SK-N-SH (cell line): Measurements from ENCODE around the gene NLGN1. TPM values are rescaled to one million over a fixed set of nuclear protein-coding genes. Genes with fewer than 3 reads are reported as not detected.

Experiments used
- CTCF ChIA-PET: fragments of 300-600, 350-600 bp; formaldehyde crosslinking; extraction: SDS; loops from one replicate; lab custom pipeline; 2021; lab: Yijun Ruan, JAX
- POLR2A ChIA-PET: fragments of 350-600 bp; sonication (Branson Sonifier 250); formaldehyde crosslinking; extraction: SDS; loops from one replicate; lab custom pipeline; 2020; ENCODE audit warnings: antibody characterized with exemption, inconsistent platforms; lab: Yijun Ruan, JAX
- DNase-seq: peaks from one replicate; pipeline ENCODE4 v3.0.0; 2012
- H2AFZ ChIP-seq: fragments of 200-600 bp; sonication (generic); 2 replicates; pipeline ENCODE4 v1.8.1; 2016; ENCODE audit warnings: antibody characterized with exemption, mild to moderate bottlenecking, low read depth
- H3F3A ChIP-seq: fragments of 200-600 bp; sonication (generic); replicated peaks from 2 replicates; pipeline ENCODE3; 2016; ENCODE audit warnings: antibody characterized with exemption, mild to moderate bottlenecking; ENCODE audit not compliant: insufficient read depth
- H3K27ac ChIP-seq, 2 experiments: fragments of 200-500 bp in 1 of 2; fragments of 200-600 bp in 1 of 2; sonication (Bioruptor generic) in 1 of 2; sonication (generic), shearing (Covaris generic) in 1 of 2; 2 replicates each; pipeline versions ENCODE4 v1.5.1 to v1.6.1; 2014 to 2016; ENCODE audit warnings: low read depth in 2 of 2, inconsistent platforms in 1 of 2, low read length in 1 of 2, mild to moderate bottlenecking in 1 of 2, mixed read lengths in 1 of 2
- H3K27me3 ChIP-seq: fragments of 200-600 bp; sonication (generic), shearing (Covaris generic); 2 replicates; pipeline ENCODE4 v1.6.1; 2016; ENCODE audit warnings: mixed run types; ENCODE audit not compliant: insufficient read depth
- H3K36me3 ChIP-seq, 2 experiments: fragments of 200-500 bp in 1 of 2; fragments of 200-600 bp in 1 of 2; sonication (Bioruptor generic) in 1 of 2; sonication (generic) in 1 of 2; replicated peaks in 1 of 2; 2 replicates each; pipeline versions ENCODE3 to v1.5.1; 2014 to 2016; ENCODE audit warnings: low read length in 1 of 2, mild to moderate bottlenecking in 1 of 2; ENCODE audit not compliant: insufficient read depth in 2 of 2, control insufficient read depth in 1 of 2
- H3K4me1 ChIP-seq, 2 experiments: fragments of 200-500 bp in 1 of 2; fragments of 200-600 bp in 1 of 2; sonication (Bioruptor generic) in 1 of 2; sonication (generic), shearing (Covaris generic) in 1 of 2; 2 replicates each; pipeline versions ENCODE4 v1.5.1 to v1.6.1; 2014 to 2016; ENCODE audit warnings: low read depth in 1 of 2, low read length in 1 of 2, mixed run types in 1 of 2; ENCODE audit not compliant: insufficient read depth in 2 of 2, control insufficient read depth in 1 of 2
- H3K4me2 ChIP-seq: fragments of 200-600 bp; sonication (generic), shearing (Covaris generic); 2 replicates; pipeline ENCODE4 v1.6.1; 2017; ENCODE audit warnings: mixed run types
- H3K4me3 ChIP-seq, 2 experiments: fragments of 200-500 bp in 1 of 2; fragments of 200-600 bp in 1 of 2; sonication (Bioruptor generic) in 1 of 2; sonication (generic), shearing (Covaris generic) in 1 of 2; 2 replicates each; pipeline versions ENCODE4 v1.5.1 to v1.8.1; 2014 to 2016; ENCODE audit warnings: low read depth in 2 of 2, inconsistent platforms in 1 of 2, low read length in 1 of 2, mild to moderate bottlenecking in 1 of 2, mixed read lengths in 1 of 2, moderate library complexity in 1 of 2
- H3K79me2 ChIP-seq: fragments of 200-600 bp; sonication (generic); 2 replicates; pipeline ENCODE4 v1.8.1; 2017; ENCODE audit warnings: mild to moderate bottlenecking; ENCODE audit not compliant: insufficient read depth
- H3K9ac ChIP-seq: fragments of 200-600 bp; sonication (generic); 2 replicates; pipeline ENCODE4 v1.6.1; 2017; ENCODE audit warnings: mixed run types
- H3K9me2 ChIP-seq: fragments of 200-600 bp; sonication (generic); 2 replicates; pipeline ENCODE4 v1.6.1; 2017; ENCODE audit warnings: mixed run types
- H3K9me3 ChIP-seq: fragments of 200-600 bp; sonication (generic); 2 replicates; pipeline ENCODE4 v1.6.1; 2017; ENCODE audit warnings: mixed run types, mild to moderate bottlenecking, moderate library complexity
- H4K20me1 ChIP-seq: fragments of 200-600 bp; sonication (generic); 2 replicates; pipeline ENCODE4 v1.6.1; 2017; ENCODE audit warnings: mild to moderate bottlenecking, mixed run types; ENCODE audit not compliant: insufficient read depth
- CHD2 ChIP-seq: fragments of 150-350 bp; IDR thresholded peaks from 2 replicates; pipeline ENCODE4 v1.6.1; 2018; ENCODE audit warnings: low read length; ENCODE audit not compliant: partially characterized antibody
- EP300 ChIP-seq, 2 experiments: IDR thresholded peaks; 2 replicates each; pipeline versions ENCODE4 v1.4.0 to v1.6.1; 2012; ENCODE audit warnings: borderline replicate concordance in 1 of 2, low read depth in 1 of 2, low read length in 1 of 2
- FOSL2 ChIP-seq: IDR thresholded peaks from 2 replicates; pipeline ENCODE4 v1.4.0; 2012; ENCODE audit warnings: low read depth, mild to moderate bottlenecking, moderate library complexity, borderline replicate concordance
- GABPA ChIP-seq: IDR thresholded peaks from 2 replicates; pipeline ENCODE4 v1.4.0; 2012; ENCODE audit warnings: low read depth, mild to moderate bottlenecking
- GATA2 ChIP-seq: sonication (generic); formaldehyde crosslinking; IDR thresholded peaks from 2 replicates; pipeline ENCODE4 v1.5.0; 2020; ENCODE audit warnings: mild to moderate bottlenecking, missing genetic modification reagents
- JUND ChIP-seq: IDR thresholded peaks from 2 replicates; pipeline ENCODE4 v1.4.0; 2012
- MEF2A ChIP-seq: IDR thresholded peaks from 2 replicates; pipeline ENCODE4 v1.4.0; 2012; ENCODE audit warnings: low read depth, borderline replicate concordance
- MXI1 ChIP-seq: IDR thresholded peaks from 2 replicates; pipeline ENCODE4 v1.6.1; 2012; ENCODE audit warnings: mild to moderate bottlenecking, low read depth, low read length, improper control_type of control experiment
- NFIC ChIP-seq: IDR thresholded peaks from 2 replicates; pipeline ENCODE4 v1.4.0; 2012; ENCODE audit warnings: borderline replicate concordance
- NRF1 ChIP-seq: IDR thresholded peaks from 2 replicates; pipeline ENCODE4 v1.6.1; 2012; ENCODE audit warnings: low read depth, mild to moderate bottlenecking, low read length
- RAD21 ChIP-seq: IDR thresholded peaks from 2 replicates; pipeline ENCODE4 v1.6.1; 2012; ENCODE audit warnings: mild to moderate bottlenecking, low read length
- SIN3A ChIP-seq: IDR thresholded peaks from 2 replicates; pipeline ENCODE4 v1.6.1; 2012; ENCODE audit warnings: low read depth, mild to moderate bottlenecking, low read length, moderate library complexity, borderline replicate concordance
- SMC3 ChIP-seq: IDR thresholded peaks from 2 replicates; pipeline ENCODE4 v1.6.1; 2012; ENCODE audit warnings: low read depth, low read length, improper control_type of control experiment
- TAF1 ChIP-seq: IDR thresholded peaks from 2 replicates; pipeline ENCODE4 v1.6.1; 2012; ENCODE audit warnings: low read depth, mild to moderate bottlenecking, low read length, moderate library complexity, borderline replicate concordance
- TCF12 ChIP-seq: IDR thresholded peaks from 2 replicates; pipeline ENCODE4 v1.4.0; 2012
- YY1 ChIP-seq: IDR thresholded peaks from 2 replicates; pipeline ENCODE4 v1.4.0; 2012; ENCODE audit warnings: low read depth, mild to moderate bottlenecking
- WGBS: methylation state at CpG from one replicate; pipeline ENCODE4 v1.1.6; 2017; ENCODE audit warnings: low lambda C conversion rate; 5-methylcytosine and 5-hydroxymethylcytosine counted together
- polyA plus RNA-seq, 3 experiments: library from polyadenylated mRNA; depleted of rRNA; stranded (reverse); fragments of >200 nt; gene quantifications; 2 replicates each; pipeline ENCODE4 v1.2.3, GENCODE V29; 2012
- TF ChIP-seq, protein P1 (sequence below): fragments of 150-350 bp; IDR thresholded peaks from 2 replicates; pipeline ENCODE4 v1.6.1; 2016; ENCODE audit warnings: mild to moderate bottlenecking, low read depth, low read length
- TF ChIP-seq, protein P2 (sequence below): IDR thresholded peaks from 2 replicates; pipeline ENCODE4 v1.6.1; 2012; ENCODE audit warnings: mild to moderate bottlenecking, low read depth, low read length, moderate library complexity
- TF ChIP-seq, protein P3 (sequence below): IDR thresholded peaks from 2 replicates; pipeline ENCODE4 v1.4.0; 2012; ENCODE audit warnings: low read depth

NLGN1 gene
- polyA plus RNA-seq, 1 of the 3 experiments (the other 2 are of a cell fraction) = 1.5 TPM

DNA sequence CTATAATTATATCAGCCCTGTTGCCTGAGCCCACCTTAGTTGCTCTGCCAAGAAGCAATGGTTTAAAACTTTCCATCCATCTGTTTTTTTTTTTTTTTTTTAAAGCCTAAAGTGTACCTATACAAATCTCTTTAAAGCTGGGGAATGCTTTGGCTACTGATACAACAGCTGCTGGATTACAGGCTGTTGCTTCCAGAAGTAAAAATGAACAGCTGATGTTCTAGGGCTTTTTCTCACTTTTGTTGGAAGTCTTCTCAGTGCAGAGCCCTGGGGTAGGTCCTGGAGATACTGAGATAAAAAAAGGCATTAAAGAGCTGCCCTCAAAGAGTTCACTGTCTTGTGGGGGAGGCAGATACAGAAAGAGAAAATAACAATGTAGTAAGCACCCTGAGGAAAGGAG lies 218.1 kb downstream of the NLGN1 start:
- Histone ChIP-seq H3K4me3 (no peak overlapping the region), H3K36me3 (no peaks in the 10 kb centered on the region), H3K4me1 (peaks cover 0 to 2% of the 10 kb centered on the region in 2 experiments; a peak in 1 of 4 replicates), H4K20me1 (no peaks in the 10 kb centered on the region), H2AFZ (no peak overlapping the region), H3K9ac (no peak overlapping the region), H3K27me3 (no peaks in the 10 kb centered on the region), H3K9me3 (no peaks in the 10 kb centered on the region), H3F3A (no peaks in the 10 kb centered on the region), H3K79me2 (no peaks in the 10 kb centered on the region), H3K9me2 (no peaks in the 10 kb centered on the region), H3K27ac (no peak overlapping the region), H3K4me2 (no peak overlapping the region)
- TF ChIP-seq FOSL2 (no peak), NRF1 (no peak), SMC3 (no peak), TAF1 (no peak), MXI1 (no peak), GABPA (no peak), RAD21 (no peak), GATA2 (no peak), JUND (no peak), YY1 (no peak), CHD2 (no peak)
- TF ChIP-seq, protein P1, sequence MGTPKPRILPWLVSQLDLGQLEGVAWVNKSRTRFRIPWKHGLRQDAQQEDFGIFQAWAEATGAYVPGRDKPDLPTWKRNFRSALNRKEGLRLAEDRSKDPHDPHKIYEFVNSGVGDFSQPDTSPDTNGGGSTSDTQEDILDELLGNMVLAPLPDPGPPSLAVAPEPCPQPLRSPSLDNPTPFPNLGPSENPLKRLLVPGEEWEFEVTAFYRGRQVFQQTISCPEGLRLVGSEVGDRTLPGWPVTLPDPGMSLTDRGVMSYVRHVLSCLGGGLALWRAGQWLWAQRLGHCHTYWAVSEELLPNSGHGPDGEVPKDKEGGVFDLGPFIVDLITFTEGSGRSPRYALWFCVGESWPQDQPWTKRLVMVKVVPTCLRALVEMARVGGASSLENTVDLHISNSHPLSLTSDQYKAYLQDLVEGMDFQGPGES = no peak
- DNase-seq = no peak
- ChIA-PET POLR2A (no interaction called here), CTCF (no interaction called here)

DNA sequence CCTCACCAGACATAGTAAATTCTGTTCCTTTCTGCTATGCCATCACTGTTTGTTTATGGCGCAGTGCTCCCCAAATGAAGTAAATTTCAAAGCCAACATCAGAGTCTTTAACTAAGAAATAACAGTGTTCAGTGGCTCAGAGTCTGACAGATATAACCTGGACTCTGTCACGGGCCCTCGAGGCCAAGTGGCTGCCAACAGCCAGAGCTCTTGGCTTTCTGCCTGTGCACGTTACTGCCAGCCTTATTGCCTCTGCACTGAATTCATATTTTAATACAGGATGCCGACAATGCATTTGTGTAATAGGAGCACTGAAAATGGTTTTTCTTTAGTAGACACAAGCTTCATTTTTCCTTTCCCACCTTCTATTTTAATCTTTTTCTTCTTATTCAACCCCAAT lies 219.9 kb downstream of the NLGN1 start:
- no peaks in the 10 kb centered on the region for H3K27me3 ChIP-seq
- no peak overlapping the region for H3K4me3 ChIP-seq
- H3K79me2 ChIP-seq = no peaks in the 10 kb centered on the region
- ChIA-PET POLR2A (no interaction called here), CTCF (no interaction called here)
- no peak overlapping the region for H2AFZ ChIP-seq
- no peak overlapping the region for H3K4me2 ChIP-seq
- H3K9ac ChIP-seq = no peak overlapping the region
- no peaks in the 10 kb centered on the region for H4K20me1 ChIP-seq
- H3K36me3 ChIP-seq = no peaks in the 10 kb centered on the region
- no peaks in the 10 kb centered on the region for H3F3A ChIP-seq
- WGBS = 40% methylated on average over 5 of the region's 5 CpGs
- H3K9me3 ChIP-seq = no peaks in the 10 kb centered on the region
- peak overlapping the region in 1 of 2 experiments; percentile 34; a peak in 2 of 4 replicates for H3K27ac ChIP-seq
- TF ChIP-seq EP300 (IDR thresholded peaks at IDR 0.05; ENCODE audit: borderline replicate concordance in 1 of 2, low read depth in 1 of 2, low read length in 1 of 2) (no peak), MEF2A (no peak), NFIC (0 out of 2 replicates have a peak, but pooled peaks have one; percentile 15), CHD2 (peak; percentile 17), SIN3A (no peak), TCF12 (peak; percentile 39; the same call in 1 of the 2 replicates)
- TF ChIP-seq, protein P2, sequence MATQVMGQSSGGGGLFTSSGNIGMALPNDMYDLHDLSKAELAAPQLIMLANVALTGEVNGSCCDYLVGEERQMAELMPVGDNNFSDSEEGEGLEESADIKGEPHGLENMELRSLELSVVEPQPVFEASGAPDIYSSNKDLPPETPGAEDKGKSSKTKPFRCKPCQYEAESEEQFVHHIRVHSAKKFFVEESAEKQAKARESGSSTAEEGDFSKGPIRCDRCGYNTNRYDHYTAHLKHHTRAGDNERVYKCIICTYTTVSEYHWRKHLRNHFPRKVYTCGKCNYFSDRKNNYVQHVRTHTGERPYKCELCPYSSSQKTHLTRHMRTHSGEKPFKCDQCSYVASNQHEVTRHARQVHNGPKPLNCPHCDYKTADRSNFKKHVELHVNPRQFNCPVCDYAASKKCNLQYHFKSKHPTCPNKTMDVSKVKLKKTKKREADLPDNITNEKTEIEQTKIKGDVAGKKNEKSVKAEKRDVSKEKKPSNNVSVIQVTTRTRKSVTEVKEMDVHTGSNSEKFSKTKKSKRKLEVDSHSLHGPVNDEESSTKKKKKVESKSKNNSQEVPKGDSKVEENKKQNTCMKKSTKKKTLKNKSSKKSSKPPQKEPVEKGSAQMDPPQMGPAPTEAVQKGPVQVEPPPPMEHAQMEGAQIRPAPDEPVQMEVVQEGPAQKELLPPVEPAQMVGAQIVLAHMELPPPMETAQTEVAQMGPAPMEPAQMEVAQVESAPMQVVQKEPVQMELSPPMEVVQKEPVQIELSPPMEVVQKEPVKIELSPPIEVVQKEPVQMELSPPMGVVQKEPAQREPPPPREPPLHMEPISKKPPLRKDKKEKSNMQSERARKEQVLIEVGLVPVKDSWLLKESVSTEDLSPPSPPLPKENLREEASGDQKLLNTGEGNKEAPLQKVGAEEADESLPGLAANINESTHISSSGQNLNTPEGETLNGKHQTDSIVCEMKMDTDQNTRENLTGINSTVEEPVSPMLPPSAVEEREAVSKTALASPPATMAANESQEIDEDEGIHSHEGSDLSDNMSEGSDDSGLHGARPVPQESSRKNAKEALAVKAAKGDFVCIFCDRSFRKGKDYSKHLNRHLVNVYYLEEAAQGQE = no peak
- TF ChIP-seq, protein P3, sequence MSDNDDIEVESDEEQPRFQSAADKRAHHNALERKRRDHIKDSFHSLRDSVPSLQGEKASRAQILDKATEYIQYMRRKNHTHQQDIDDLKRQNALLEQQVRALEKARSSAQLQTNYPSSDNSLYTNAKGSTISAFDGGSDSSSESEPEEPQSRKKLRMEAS = no peak
- DNase-seq = peak; percentile 4
- no peaks in the 10 kb centered on the region for H3K9me2 ChIP-seq
- H3K4me1 ChIP-seq = peaks cover 0 to 2% of the 10 kb centered on the region in 2 experiments; a peak in 2 of 4 replicates
